Neuron (in vitro differentiated cells): ENCODE results near the gene MICAL3.

ENCODE experiments used
- H2AFZ ChIP-seq: one replicate; pipeline ENCODE4 v1.6.1; 2013; ENCODE audit warnings: low read depth, mild to moderate bottlenecking, inconsistent platforms, low read length, moderate library complexity
- H3K27me3 ChIP-seq: one replicate; pipeline ENCODE4 v1.6.1; 2013; ENCODE audit warnings: low read length; ENCODE audit not compliant: insufficient read depth
- H3K36me3 ChIP-seq: one replicate; pipeline ENCODE4 v1.6.1; 2013; ENCODE audit warnings: low read length; ENCODE audit not compliant: insufficient read depth
- H3K4me1 ChIP-seq: one replicate; pipeline ENCODE4 v1.6.1; 2013; ENCODE audit warnings: low read length; ENCODE audit not compliant: insufficient read depth
- H3K4me3 ChIP-seq: 2 replicates; pipeline ENCODE4 v1.5.1; 2013; ENCODE audit warnings: mild to moderate bottlenecking, low read length, moderate library complexity
- H3K9me3 ChIP-seq: one replicate; pipeline ENCODE4 v1.6.1; 2013; ENCODE audit warnings: low read length

The MICAL3 gene

GRCh38 chr22:17845790-17846189, 178.6 kb downstream of the MICAL3 start:
- no peaks in the 10 kb centered on the region for H3K4me1 ChIP-seq
- peaks cover 5% of the 10 kb centered on the region for H3K36me3 ChIP-seq
- H3K9me3 ChIP-seq, result no peaks in the 10 kb centered on the region
- no peak overlapping the region for H3K4me3 ChIP-seq
- H2AFZ ChIP-seq, result no peak overlapping the region
- H3K27me3 ChIP-seq, result no peaks in the 10 kb centered on the region

GRCh38 chr22:17845327-17845726, 179.0 kb downstream of the MICAL3 start:
- Histone ChIP-seq H3K27me3 (no peaks in the 10 kb centered on the region), H3K36me3 (peaks cover 10% of the 10 kb centered on the region), H3K4me1 (no peaks in the 10 kb centered on the region), H3K4me3 (no peak overlapping the region), H2AFZ (no peak overlapping the region), H3K9me3 (no peaks in the 10 kb centered on the region)

GRCh38 chr22:17844150-17844549, 180.2 kb downstream of the MICAL3 start:
- Histone ChIP-seq H3K9me3 (no peaks in the 10 kb centered on the region), H3K4me3 (no peak overlapping the region), H3K4me1 (no peaks in the 10 kb centered on the region), H2AFZ (no peak overlapping the region), H3K36me3 (peaks cover 11% of the 10 kb centered on the region), H3K27me3 (no peaks in the 10 kb centered on the region)

- Histone ChIP-seq H3K27me3 (no peaks in the 10 kb centered on the region), H3K4me3 (no peak overlapping the region), H3K4me1 (peaks cover 1% of the 10 kb centered on the region), H2AFZ (no peak overlapping the region), H3K9me3 (no peaks in the 10 kb centered on the region), H3K36me3 (peaks cover 16% of the 10 kb centered on the region)
Observed at GRCh38 chr22:17842386-17842785, 182.0 kb downstream of the MICAL3 start.

GRCh38 chr22:17841836-17842235, 182.5 kb downstream of the MICAL3 start:
- H3K36me3 ChIP-seq, result peaks cover 16% of the 10 kb centered on the region
- no peak overlapping the region for H2AFZ ChIP-seq
- H3K4me1 ChIP-seq, result peaks cover 6% of the 10 kb centered on the region
- no peak overlapping the region for H3K4me3 ChIP-seq
- H3K9me3 ChIP-seq, result no peaks in the 10 kb centered on the region
- H3K27me3 ChIP-seq, result no peaks in the 10 kb centered on the region

- H3K4me3 ChIP-seq, result no peak overlapping the region
- H2AFZ ChIP-seq, result no peak overlapping the region
- H3K9me3 ChIP-seq, result no peaks in the 10 kb centered on the region
- H3K27me3 ChIP-seq, result no peaks in the 10 kb centered on the region
- H3K4me1 ChIP-seq, result peaks cover 19% of the 10 kb centered on the region
- peaks cover 16% of the 10 kb centered on the region for H3K36me3 ChIP-seq
Observed at GRCh38 chr22:17838180-17838865, 186.0 kb downstream of the MICAL3 start.

- Histone ChIP-seq H3K4me3 (no peak overlapping the region), H3K36me3 (peaks cover 16% of the 10 kb centered on the region)
Observed at GRCh38 chr22:17836992-17837742, 187.2 kb downstream of the MICAL3 start.

GRCh38 chr22:17835256-17835655, 189.1 kb downstream of the MICAL3 start:
- Histone ChIP-seq H3K36me3 (peaks cover 6% of the 10 kb centered on the region), H2AFZ (no peak overlapping the region), H3K27me3 (no peaks in the 10 kb centered on the region), H3K9me3 (peaks cover 11% of the 10 kb centered on the region), H3K4me3 (no peak overlapping the region), H3K4me1 (peaks cover 19% of the 10 kb centered on the region)

More at GRCh38 chr22:17836992-17837742, 187.2 kb downstream of the MICAL3 start:
- Histone ChIP-seq H3K9me3 (peaks cover 8% of the 10 kb centered on the region), H2AFZ (no peak overlapping the region), H3K27me3 (no peaks in the 10 kb centered on the region), H3K4me1 (peaks cover 19% of the 10 kb centered on the region)

- no peak overlapping the region for H3K4me3 ChIP-seq
- peaks cover 5% of the 10 kb centered on the region for H3K36me3 ChIP-seq
- H3K27me3 ChIP-seq, result no peaks in the 10 kb centered on the region
- peaks cover 11% of the 10 kb centered on the region for H3K9me3 ChIP-seq
- H2AFZ ChIP-seq, result no peak overlapping the region
- H3K4me1 ChIP-seq, result peaks cover 22% of the 10 kb centered on the region
Observed at GRCh38 chr22:17833489-17833888, 190.9 kb downstream of the MICAL3 start.

- no peak overlapping the region for H2AFZ ChIP-seq
- no peaks in the 10 kb centered on the region for H3K27me3 ChIP-seq
- H3K4me3 ChIP-seq, result no peak overlapping the region
- H3K9me3 ChIP-seq, result peaks cover 11% of the 10 kb centered on the region
- H3K4me1 ChIP-seq, result peaks cover 30% of the 10 kb centered on the region
- H3K36me3 ChIP-seq, result no peaks in the 10 kb centered on the region
Observed at GRCh38 chr22:17832665-17833064, 191.7 kb downstream of the MICAL3 start.

GRCh38 chr22:17831501-17832251, 192.7 kb downstream of the MICAL3 start:
- H3K36me3 ChIP-seq, result no peaks in the 10 kb centered on the region
- no peaks in the 10 kb centered on the region for H3K27me3 ChIP-seq
- H3K9me3 ChIP-seq, result peaks cover 11% of the 10 kb centered on the region
- H3K4me3 ChIP-seq, result no peak overlapping the region
- H2AFZ ChIP-seq, result no peak overlapping the region
- peaks cover 30% of the 10 kb centered on the region for H3K4me1 ChIP-seq

GRCh38 chr22:17830043-17830961, 194.1 kb downstream of the MICAL3 start:
- Histone ChIP-seq H2AFZ (no peak overlapping the region), H3K27me3 (no peaks in the 10 kb centered on the region), H3K4me3 (no peak overlapping the region), H3K9me3 (peaks cover 11% of the 10 kb centered on the region), H3K4me1 (peaks cover 19% of the 10 kb centered on the region), H3K36me3 (no peaks in the 10 kb centered on the region)
